Sigmoid colon (tissue), 4 donors: ENCODE data around the gene KCNIP4.

ENCODE experiments used
- CTCF ChIP-seq, 4 experiments: fragments of 450-650 bp in 3 of 4; fragments of 200-600 bp in 1 of 4; IDR thresholded peaks; one replicate each; pipeline ENCODE4 v1.5.1; 2016 to 2019; ENCODE audit warnings: antibody characterized with exemption in 4 of 4, mild to moderate bottlenecking in 3 of 4, moderate library complexity in 2 of 4
- POLR2AphosphoS5 ChIP-seq, 4 donors: sonication (generic); formaldehyde crosslinking; IDR thresholded peaks; one replicate each; pipeline ENCODE4 v1.6.1; 2017; ENCODE audit warnings: antibody characterized with exemption in 4 of 4

- TF ChIP-seq CTCF (IDR thresholded peaks at IDR 0.05), result no peak
- TF ChIP-seq POLR2AphosphoS5 (IDR thresholded peaks at IDR 0.05), result no peak
These were observed 736.7 kb downstream of the KCNIP4 start for GRCh38 chr4:21211846-21212245.
